Thoracic aorta (tissue), 2 donors: Measurements from ENCODE around the gene MAPK14. TPM values are rescaled to one million over a fixed set of nuclear protein-coding genes. Genes with fewer than 3 reads are reported as not detected.

ENCODE experiments used
- ATAC-seq: fragments of 150-250 bp; one replicate; pipeline ENCODE4 v1.8.0; 2017; ENCODE audit warnings: low read depth; ENCODE audit not compliant: insufficient number of reproducible peaks, low FRiP score
- DNase-seq: peaks from one replicate; pipeline ENCODE4 v3.0.0-alpha.2; 2020; ENCODE audit warnings: low spot score
- H3K27ac ChIP-seq, 2 donors: fragments of 200-600 bp; sonication (generic); 1 replicate in 1 of 2; 2 replicates in 1 of 2; pipeline ENCODE4 v1.5.1; 2016; ENCODE audit warnings: mild to moderate bottlenecking in 2 of 2, moderate library complexity in 2 of 2
- H3K27me3 ChIP-seq: fragments of 200-600 bp; sonication (generic); replicated peaks from 2 replicates; pipeline ENCODE4 v1.6.0; 2016; ENCODE audit warnings: mild to moderate bottlenecking; ENCODE audit not compliant: insufficient read depth
- H3K36me3 ChIP-seq: fragments of 200-600 bp; sonication (generic); one replicate; pipeline ENCODE4 v1.5.1; 2016
- H3K4me1 ChIP-seq, 2 donors: fragments of 200-600 bp; sonication (generic); 1 replicate in 1 of 2; 2 replicates in 1 of 2; pipeline versions ENCODE4 v1.5.1 to v1.6.0; 2016; ENCODE audit warnings: low read depth in 2 of 2, mild to moderate bottlenecking in 1 of 2; ENCODE audit not compliant: control insufficient read depth in 1 of 2
- H3K4me3 ChIP-seq: fragments of 200-600 bp; sonication (generic); 2 replicates; pipeline ENCODE4 v1.5.1; 2016; ENCODE audit warnings: mild to moderate bottlenecking
- H3K9me3 ChIP-seq: fragments of 200-600 bp; sonication (generic); 2 replicates; pipeline ENCODE4 v1.5.1; 2016
- total RNA-seq, 2 donors: library from RNA; depleted of rRNA; stranded (reverse); fragments of >200 nt; gene quantifications; one replicate each; pipeline versions ENCODE4 v1.1.0 to v1.2.3, GENCODE V29; 2016
- TF ChIP-seq, protein P1 (sequence below): fragments of 200-600 bp; sonication (generic); IDR thresholded peaks from one replicate; pipeline ENCODE4 v1.5.1; 2019; ENCODE audit warnings: antibody characterized with exemption

The MAPK14 gene
- total RNA-seq, 2 donors from 2014 or later = 61.9 to 106 TPM

DNA sequence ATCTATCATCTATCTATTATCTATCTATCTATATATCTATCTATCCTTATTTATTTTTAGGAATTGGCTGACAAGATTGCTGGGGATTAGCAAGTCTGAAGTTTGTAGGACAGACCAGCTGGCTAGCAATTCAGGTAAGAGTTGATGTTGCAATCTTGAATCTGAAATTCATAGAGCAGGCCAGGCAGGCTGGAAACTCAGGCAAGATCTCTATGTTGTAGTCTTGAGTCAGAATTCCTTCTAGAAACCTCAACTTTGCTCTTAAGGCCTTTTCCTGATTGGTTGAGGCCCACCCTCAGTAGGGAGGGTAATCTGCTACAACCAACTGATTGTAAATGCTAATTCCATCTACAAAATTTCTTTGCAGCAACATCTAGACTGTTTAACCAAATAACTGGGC, 121.9 kb downstream of the MAPK14 start:
- no peak for ATAC-seq
- Histone ChIP-seq H3K27me3 (no peaks in the 10 kb centered on the region), H3K27ac (no peak overlapping the region), H3K9me3 (no peaks in the 10 kb centered on the region), H3K4me3 (no peak overlapping the region), H3K36me3 (no peaks in the 10 kb centered on the region), H3K4me1 (no peaks in the 10 kb centered on the region)
- no peak for DNase-seq
- TF ChIP-seq, protein P1, sequence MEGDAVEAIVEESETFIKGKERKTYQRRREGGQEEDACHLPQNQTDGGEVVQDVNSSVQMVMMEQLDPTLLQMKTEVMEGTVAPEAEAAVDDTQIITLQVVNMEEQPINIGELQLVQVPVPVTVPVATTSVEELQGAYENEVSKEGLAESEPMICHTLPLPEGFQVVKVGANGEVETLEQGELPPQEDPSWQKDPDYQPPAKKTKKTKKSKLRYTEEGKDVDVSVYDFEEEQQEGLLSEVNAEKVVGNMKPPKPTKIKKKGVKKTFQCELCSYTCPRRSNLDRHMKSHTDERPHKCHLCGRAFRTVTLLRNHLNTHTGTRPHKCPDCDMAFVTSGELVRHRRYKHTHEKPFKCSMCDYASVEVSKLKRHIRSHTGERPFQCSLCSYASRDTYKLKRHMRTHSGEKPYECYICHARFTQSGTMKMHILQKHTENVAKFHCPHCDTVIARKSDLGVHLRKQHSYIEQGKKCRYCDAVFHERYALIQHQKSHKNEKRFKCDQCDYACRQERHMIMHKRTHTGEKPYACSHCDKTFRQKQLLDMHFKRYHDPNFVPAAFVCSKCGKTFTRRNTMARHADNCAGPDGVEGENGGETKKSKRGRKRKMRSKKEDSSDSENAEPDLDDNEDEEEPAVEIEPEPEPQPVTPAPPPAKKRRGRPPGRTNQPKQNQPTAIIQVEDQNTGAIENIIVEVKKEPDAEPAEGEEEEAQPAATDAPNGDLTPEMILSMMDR = no peak

DNA sequence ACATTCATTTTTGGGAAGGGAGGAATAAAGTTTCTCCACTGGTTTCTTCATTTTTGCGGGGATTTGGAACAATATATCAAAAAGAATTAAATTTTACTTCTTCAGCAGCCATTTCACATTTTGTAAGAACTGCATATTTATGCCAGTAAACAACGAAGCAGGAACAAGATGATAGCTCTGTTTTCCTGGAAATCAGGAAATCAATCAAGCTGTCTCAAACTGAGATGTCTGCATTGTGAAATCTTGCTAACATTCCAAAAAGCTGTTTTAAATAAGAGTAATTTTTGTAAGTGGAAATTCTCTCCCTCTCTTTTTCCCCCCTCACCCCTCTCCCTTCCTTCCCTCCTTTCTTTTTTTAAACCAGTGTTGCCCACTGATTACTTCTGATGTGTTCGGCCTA, 122.7 kb downstream of the MAPK14 start:
- H3K4me3 ChIP-seq = no peak overlapping the region
- H3K4me1 ChIP-seq = no peaks in the 10 kb centered on the region
- no peak overlapping the region for H3K27ac ChIP-seq
- no peaks in the 10 kb centered on the region for H3K9me3 ChIP-seq
- DNase-seq (no peak), ATAC-seq (no peak)
- no peaks in the 10 kb centered on the region for H3K27me3 ChIP-seq
- no peaks in the 10 kb centered on the region for H3K36me3 ChIP-seq
- TF ChIP-seq, protein P1 = no peak

DNA sequence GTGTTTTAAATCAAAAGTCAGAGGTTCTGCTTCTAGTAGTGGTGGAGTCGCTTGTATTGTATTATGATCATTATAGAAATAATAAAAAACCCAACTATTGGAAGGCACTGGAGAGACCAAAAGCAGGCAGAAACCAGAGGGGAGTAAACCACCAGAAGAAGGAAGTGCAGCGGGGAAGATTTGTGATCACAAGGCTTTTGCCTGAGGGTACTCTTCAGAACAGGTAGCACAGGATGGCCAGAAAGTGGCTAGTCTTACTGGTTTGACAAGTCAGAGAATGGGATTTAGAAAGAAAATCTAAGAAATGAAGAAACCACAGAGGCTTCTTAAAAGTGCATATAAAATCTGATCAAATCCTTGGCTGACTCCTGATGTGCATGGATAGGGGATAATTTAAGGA, 126.7 kb downstream of the MAPK14 start:
- DNase-seq (no peak), ATAC-seq (no peak)
- Histone ChIP-seq H3K9me3 (peaks cover 3% of the 10 kb centered on the region), H3K4me1 (no peaks in the 10 kb centered on the region), H3K27ac (no peak overlapping the region), H3K27me3 (no peaks in the 10 kb centered on the region), H3K36me3 (no peaks in the 10 kb centered on the region), H3K4me3 (no peak overlapping the region)
- TF ChIP-seq, protein P1 = no peak

DNA sequence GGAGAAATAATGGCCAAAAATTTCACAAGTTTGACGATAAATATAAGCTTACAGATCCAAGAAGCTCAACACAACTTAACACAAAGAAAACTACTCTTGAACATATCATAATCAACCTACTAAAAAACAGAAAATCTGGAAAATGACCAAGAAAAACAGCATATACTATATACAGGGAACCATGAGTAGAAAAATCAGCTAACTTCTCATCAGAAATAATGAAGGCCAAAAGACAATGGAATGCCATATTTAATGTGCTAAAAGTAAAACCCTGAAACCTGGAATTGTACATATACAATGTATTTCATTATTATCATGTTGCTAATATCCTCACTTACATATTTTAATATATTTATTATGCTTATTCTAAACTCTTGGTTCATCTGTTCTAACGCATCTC, 128.1 kb downstream of the MAPK14 start:
- TF ChIP-seq, protein P1 = no peak
- no peaks in the 10 kb centered on the region for H3K4me1 ChIP-seq
- no peaks in the 10 kb centered on the region for H3K27me3 ChIP-seq
- no peak overlapping the region for H3K4me3 ChIP-seq
- H3K27ac ChIP-seq = no peak overlapping the region
- DNase-seq = no peak
- peaks cover 3% of the 10 kb centered on the region for H3K9me3 ChIP-seq
- H3K36me3 ChIP-seq = no peaks in the 10 kb centered on the region
- no peak for ATAC-seq

DNA sequence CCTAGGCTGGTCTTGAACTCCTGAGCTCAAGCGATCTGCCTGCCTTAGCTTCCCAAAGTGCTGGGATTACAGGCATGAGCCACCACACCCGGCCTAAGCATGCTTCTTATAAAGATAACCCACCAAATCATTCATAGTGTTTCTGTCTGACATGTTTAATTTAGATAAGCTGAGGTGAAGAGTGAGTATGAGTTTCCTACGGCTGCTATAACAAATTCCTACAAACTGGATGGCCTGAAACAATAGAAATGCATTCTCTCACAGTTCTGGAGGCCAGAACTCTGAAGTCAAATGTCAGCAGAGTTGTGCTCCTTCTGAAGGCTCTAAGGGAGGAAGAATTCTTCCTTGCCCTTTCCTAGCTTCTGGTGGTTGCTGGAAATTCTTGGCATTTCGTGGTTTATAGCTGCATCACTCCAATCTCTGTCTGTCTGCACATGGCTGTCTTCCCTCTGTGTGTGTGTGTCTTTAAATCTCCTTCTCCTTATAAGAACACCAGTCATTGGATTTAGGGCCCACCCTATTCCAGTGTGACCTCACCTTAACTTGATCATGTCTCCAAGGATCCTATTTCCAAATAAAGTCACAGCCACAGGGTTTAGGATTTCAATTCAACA, 132.6 kb downstream of the MAPK14 start:
- H3K9me3 ChIP-seq = peaks cover 3% of the 10 kb centered on the region
- H3K36me3 ChIP-seq = no peaks in the 10 kb centered on the region
- DNase-seq = no peak
- no peaks in the 10 kb centered on the region for H3K4me1 ChIP-seq
- H3K27ac ChIP-seq = no peak overlapping the region
- TF ChIP-seq, protein P1 = no peak
- no peak for ATAC-seq
- H3K4me3 ChIP-seq = no peak overlapping the region
- no peaks in the 10 kb centered on the region for H3K27me3 ChIP-seq

Other genes starting within 250 kb of the MAPK14 start
- not detected for gene CLPSL1, start 246.8 kb upstream of the MAPK14 start, total RNA-seq
- 10 to 100 TPM in 1 of 2 donors, 1 to 10 TPM in 1; 6.4 to 21.3 TPM for gene CLPS, start 230.5 kb upstream of the MAPK14 start, total RNA-seq
- not detected for gene LHFPL5, start 222.5 kb upstream of the MAPK14 start, total RNA-seq
- 10 to 100 TPM; 13.8 to 51.6 TPM for gene SRPK1, start 106.7 kb upstream of the MAPK14 start, total RNA-seq
- gene SLC26A8, start 3.2 kb upstream of the MAPK14 start, total RNA-seq = under 1 TPM in 1 of 2 donors, not detected in 1; 0.28 TPM
- 1 to 10 TPM; 5.5 to 7.6 TPM for gene MAPK13, start 102.7 kb downstream of the MAPK14 start, total RNA-seq
- 10 to 100 TPM; 23.2 to 29.2 TPM for gene BRPF3, start 168.9 kb downstream of the MAPK14 start, total RNA-seq
- gene PNPLA1, start 242.3 kb downstream of the MAPK14 start, total RNA-seq = not detected